ENCODE measurements around the gene NR2C1.

DNA sequence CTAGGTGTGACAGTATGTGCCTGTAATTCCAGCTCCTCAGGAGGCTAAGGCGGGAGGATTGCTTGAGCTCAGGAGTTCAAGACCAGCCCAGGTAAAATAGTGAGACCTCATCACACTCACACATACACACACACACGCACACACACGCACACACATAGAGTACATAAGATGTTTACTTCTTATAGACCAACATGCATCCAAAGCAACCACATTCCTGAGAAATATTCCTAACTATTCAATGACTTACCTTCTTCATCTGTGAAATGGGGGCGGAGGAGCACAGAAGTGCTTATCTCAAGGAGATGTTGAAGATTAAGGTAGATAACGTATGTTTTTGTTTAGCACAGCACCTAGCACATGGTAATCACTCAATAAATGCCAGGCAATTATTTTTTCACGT, 76.4 kb downstream of the NR2C1 start:
- TF ChIP-seq CTCF (IDR thresholded peaks at IDR 0.05) (no peak), POLR2A (IDR thresholded peaks at IDR 0.05) (no peak)
